Activated T-cell treated with anti-CD3 and anti-CD28 coated beads for 1 hour (primary cell): ENCODE measurements around the gene CYB5A.
"Not testable (repeated sequence)": the region's sequence is repeated elsewhere in the genome, so short reads cannot be mapped to it uniquely, and the experiment has no call there.

ENCODE experiments used
- DNase-seq: peaks from one replicate; pipeline ENCODE4 v3.0.0-alpha.2; 2020; ENCODE audit warnings: low read depth

CYB5A gene, protein sequence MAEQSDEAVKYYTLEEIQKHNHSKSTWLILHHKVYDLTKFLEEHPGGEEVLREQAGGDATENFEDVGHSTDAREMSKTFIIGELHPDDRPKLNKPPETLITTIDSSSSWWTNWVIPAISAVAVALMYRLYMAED

DNA sequence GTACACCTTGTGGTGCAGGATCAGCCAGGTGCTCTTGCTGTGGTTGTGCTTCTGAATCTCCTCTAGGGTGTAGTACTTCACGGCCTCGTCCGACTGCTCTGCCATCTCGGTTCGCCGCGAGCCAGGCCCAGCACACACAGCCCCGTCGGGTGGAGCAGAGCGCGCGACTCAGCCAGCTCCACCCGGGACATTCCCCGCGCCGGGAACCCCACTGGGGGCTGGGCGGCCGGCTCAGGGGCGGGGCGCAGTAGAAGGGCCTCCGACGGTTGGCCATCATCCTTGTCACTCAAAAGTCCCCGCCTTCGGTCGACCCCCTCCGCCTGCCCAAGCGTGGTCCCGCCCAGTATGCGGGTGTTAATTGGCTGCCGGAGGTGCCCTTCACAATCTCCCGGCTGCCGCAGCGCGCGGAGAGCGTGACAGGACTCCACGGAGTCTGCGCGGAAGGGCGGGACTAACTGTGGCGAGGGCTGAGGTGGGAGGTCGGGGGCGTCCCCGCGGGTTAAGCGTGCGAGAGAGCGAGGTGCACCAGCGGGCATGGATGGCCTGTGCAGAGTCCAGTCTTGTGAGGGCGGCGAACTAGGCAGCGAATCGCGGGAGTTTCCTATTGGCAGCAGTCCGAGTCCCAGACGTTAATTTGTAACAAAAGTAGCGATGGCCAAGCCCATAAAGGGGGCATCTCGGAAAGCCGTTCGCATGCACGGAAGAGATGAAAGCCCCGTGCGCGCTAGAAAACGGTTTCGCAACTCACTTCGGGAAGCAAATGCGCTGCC, at the start of gene CYB5A:
Gene CYB5A, minus strand, starts transcription at position 193 of the 770 bp plus-strand sequence. Its CDS starts 88 bp downstream, at position 105.
- DNase-seq, result peak; percentile 98

GRCh38 chr18:74337912-74338309, 46.1 kb upstream of the CYB5A start:
- no peak for DNase-seq

DNA sequence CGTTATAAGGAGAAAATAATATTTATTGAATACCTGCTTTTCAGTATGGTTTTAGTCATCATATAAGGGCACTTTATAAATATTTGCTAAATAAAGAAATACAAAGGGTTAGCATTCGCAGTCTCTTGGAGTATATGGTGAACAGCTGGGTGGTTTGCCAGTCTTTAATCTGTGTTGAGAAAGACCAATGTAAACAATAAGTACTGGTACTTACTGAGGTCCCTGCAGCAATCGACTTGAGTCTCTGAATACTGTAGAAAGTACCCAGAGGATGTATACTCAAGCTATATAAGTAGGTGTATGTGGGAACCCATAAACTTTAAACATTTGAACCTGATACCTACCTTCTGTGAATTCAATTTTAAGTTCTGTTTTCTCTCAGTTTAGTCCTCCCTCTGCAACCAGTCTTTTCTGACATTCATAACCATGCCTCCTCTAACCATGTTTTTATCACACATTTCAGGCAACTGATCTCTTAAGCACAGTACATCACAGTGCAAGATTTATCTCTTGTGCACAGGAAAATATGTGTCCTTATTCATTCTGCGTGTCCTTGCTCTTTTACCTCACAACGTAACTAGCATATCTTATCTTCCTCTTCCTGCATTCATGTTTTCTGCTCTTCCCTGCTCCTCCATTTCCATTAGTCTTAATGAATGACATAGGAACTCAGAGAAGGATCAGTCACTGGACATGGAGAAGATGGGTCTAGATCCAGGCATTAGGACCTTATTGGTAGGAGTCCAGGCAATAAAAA, 45.6 kb upstream of the CYB5A start:
- no peak for DNase-seq

- no peak for DNase-seq
Observed at GRCh38 chr18:74336656-74337055, 44.9 kb upstream of the CYB5A start.

GRCh38 chr18:74334242-74334893, 42.6 kb upstream of the CYB5A start:
- DNase-seq, result no peak

GRCh38 chr18:74333091-74333490, 41.3 kb upstream of the CYB5A start:
- DNase-seq, result no peak

- no peak for DNase-seq
Observed at GRCh38 chr18:74331404-74331803, 39.6 kb upstream of the CYB5A start.

DNA sequence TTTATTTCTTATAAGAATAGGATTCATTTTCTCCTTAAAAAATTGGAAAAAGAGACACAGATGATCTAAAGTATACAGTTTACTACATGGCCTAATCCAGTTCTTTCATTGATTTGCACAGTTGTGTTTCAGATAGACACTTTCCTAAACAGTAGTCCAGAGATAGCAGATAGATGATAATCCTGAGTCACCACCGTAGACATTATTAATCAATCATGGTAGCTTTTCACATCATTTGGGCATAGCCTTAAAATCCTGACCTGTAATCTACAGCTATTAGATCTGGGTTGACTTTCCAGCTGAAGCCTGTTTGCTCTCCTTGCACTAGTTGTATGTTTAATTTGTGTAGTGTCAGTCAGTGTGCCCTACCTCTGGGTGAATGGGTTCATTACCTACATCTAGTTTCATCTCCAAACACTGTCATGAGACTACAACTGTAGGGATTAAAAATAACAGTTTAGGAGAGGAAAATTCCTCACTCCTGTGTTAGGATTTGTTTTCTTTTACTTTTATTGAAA, 38.0 kb upstream of the CYB5A start:
- DNase-seq, result no peak

DNA sequence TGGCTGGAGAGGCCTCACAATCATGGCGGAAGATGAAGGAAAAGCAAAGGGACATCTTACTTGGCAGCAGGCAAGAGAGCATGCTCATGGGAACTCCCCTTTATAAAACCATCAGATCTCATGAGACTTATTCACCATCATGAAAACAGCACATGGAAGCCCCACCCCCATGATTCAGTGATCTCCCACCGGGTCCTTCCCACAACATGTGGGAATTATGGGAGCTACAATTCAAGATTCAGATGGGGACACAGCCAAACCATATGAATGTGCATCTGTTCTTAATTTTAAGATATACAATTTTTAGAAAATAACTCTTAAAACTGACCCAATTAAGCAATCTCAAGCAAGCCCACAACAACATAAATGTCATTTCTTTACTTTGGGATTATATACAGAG, 36.4 kb upstream of the CYB5A start:
- no peak for DNase-seq

- DNase-seq, result not testable (repeated sequence)
Observed at GRCh38 chr18:74326791-74327190, 35.0 kb upstream of the CYB5A start.

DNA sequence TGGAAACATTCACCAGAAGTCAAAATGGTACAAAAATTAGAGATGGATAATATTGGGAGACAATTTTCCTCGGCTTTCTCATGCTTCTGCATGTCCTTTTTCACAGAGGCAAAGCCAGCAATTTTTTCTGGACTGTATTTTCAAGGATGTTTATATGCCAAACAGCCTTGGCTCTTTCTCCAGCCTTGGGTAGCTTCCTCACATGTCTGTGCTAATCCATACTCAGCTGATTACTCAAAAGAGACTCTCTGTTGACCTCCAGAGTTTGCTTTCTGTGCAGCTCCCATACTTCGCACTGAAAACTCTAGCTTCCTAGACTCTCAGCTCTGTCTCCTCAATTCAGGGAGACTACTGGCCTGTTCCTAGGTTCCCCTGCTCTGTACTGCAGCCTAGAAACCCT, 34.5 kb upstream of the CYB5A start:
- DNase-seq, result no peak

- DNase-seq, result no peak
Observed at GRCh38 chr18:74316257-74317170, 24.8 kb upstream of the CYB5A start.

DNA sequence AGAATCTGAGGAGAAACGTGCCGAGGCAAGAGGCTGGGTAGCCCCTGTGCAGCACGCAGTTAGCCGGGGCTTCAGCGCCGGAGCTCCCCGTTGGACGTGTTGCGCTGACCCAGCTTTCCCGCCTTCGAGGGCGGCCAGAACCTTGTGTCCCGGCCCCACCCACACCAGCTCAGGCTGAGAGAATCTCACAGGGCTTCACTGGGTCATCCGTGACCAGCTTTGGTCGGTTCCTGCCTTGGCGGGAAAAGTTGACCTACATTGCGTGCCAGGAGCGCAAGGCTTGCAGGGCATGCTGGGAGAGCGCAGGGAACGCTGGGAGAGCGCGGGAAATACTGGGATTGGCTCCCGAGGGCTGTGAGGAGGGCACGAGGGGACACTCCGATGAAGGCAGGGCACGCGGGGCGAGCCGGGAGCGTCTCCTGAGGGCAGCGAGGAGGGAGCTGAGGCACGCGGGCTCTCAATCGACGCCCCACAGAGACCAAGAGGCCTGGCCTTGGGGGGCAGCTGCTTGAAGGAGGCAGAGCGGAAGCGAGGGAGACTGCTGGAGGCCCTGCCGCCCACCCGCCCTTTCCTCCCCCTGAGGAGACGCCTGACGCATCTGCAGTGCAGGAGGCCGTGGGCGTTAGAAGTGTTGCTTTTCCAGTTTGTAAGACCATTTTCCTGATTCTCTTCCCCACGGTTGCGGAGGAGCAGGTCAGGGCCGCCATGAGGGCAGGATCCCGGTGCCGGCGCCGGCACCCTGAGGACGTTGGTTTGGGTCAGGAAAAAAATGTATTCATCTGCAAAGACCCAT, 23.9 kb upstream of the CYB5A start, which contains the start of gene C18orf63:
Gene C18orf63, plus strand, starts transcription at position 376 of the 793 bp plus-strand sequence. CDS start 2,027 bp downstream, outside the sequence.
- no peak for DNase-seq

- DNase-seq, result no peak
Observed at GRCh38 chr18:74314759-74315463, 23.1 kb upstream of the CYB5A start.

- no peak for DNase-seq
Observed at GRCh38 chr18:74311000-74311399, 19.2 kb upstream of the CYB5A start.

DNA sequence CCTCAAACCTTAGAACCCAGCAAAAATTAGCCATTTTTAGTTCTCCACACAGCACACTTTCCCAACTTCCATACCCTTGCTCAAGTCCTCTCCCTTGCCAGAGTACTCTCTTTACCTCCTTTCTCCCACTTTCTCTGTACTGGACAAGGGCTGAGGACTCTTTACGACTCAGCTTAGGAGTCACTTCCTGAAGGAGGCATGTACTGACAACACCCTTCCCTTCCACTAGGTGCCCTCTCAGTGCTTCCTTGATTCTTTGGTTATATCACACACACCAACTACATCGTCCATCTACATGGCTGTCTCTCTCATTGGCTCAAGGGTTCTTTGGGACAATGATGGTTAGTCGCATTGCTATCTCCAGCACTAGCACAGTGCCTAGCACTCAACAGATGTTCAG, 18.6 kb upstream of the CYB5A start:
- DNase-seq, result no peak

GRCh38 chr18:74303936-74304335, 12.2 kb upstream of the CYB5A start:
- DNase-seq, result no peak

- no peak for DNase-seq
Observed at GRCh38 chr18:74303306-74303705, 11.5 kb upstream of the CYB5A start.

DNA sequence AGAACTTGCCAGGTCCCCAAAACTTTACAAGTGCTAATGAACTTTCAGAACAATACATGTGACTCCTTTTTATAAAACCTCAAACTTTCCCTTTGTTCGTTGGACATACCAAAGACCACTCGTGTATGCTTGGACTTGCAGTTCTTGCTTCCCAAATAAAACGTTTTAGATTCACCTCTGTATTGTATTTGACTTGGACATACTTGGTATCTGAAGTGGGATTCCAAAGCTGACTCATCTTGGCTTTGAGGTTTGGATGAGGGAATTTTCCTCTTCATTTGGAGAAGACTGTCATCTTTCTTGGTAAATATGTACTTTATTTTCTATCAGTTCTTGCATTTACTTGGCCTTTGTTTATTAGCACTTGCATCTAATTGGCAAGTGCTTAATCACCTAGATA, 8.0 kb upstream of the CYB5A start:
- no peak for DNase-seq

DNA sequence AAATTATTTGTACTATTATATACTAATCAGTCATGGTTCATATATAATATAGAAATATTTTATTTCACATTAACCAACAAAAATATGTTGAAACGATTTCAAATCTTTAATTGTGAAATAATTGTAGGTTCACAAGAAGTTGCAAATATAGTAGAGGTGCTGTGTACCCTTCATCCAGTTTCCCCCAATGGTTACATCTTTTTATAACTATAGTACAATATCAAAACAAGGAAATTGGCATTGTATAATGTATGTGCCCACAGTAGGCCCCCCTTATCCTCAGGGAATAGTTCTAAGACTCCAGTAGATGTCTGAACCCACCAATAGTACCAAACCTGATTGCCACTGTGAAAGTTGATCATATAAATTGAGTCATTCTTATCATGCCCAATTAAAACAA, 7.4 kb upstream of the CYB5A start:
- no peak for DNase-seq
